NT2/D1 (cell line): ENCODE data around the gene CDK14.

ENCODE experiments used
- SUZ12 ChIP-seq: IDR thresholded peaks from 2 replicates; pipeline ENCODE4 v1.6.1; 2011; ENCODE audit not compliant: insufficient read length, insufficient read depth; ENCODE audit errors: extremely low read depth
- YY1 ChIP-seq: IDR thresholded peaks from 2 replicates; pipeline ENCODE4 v1.6.1; 2011; ENCODE audit not compliant: insufficient read length, insufficient read depth
- ZNF274 ChIP-seq: IDR thresholded peaks from 2 replicates; pipeline ENCODE4 v1.6.1; 2011; ENCODE audit warnings: mild to moderate bottlenecking, low read depth, low read length

GRCh38 chr7:90982228-90982627 is 386.1 kb downstream of the CDK14 start:
- TF ChIP-seq SUZ12 (no peak), ZNF274 (no peak), YY1 (no peak)
